HEK293T (cell line): ENCODE data around the gene SEPTIN14.
"Not testable (repeated sequence)": the region's sequence is repeated elsewhere in the genome, so short reads cannot be mapped to it uniquely, and the experiment has no call there.

Source experiments
- CTBP1 ChIP-seq: fragments of 450-650 bp; IDR thresholded peaks from 2 replicates; pipeline ENCODE4 v1.6.1; 2016; ENCODE audit warnings: borderline replicate concordance
- FOXA1 ChIP-seq: fragments of 450-650 bp; IDR thresholded peaks from 2 replicates; pipeline ENCODE4 v1.6.1; 2016; ENCODE audit warnings: mild to moderate bottlenecking
- FOXM1 ChIP-seq: fragments of 450-650 bp; IDR thresholded peaks from 2 replicates; pipeline ENCODE4 v1.6.1; 2017; ENCODE audit warnings: mild to moderate bottlenecking, borderline replicate concordance
- LEF1 ChIP-seq: fragments of 450-650 bp; IDR thresholded peaks from 2 replicates; pipeline ENCODE4 v1.6.1; 2017; ENCODE audit warnings: mild to moderate bottlenecking, borderline replicate concordance
- SUZ12 ChIP-seq: fragments of 450-650 bp; IDR thresholded peaks from 2 replicates; pipeline ENCODE4 v1.6.1; 2016; ENCODE audit warnings: mild to moderate bottlenecking
- TARDBP ChIP-seq: fragments of 450-650 bp; IDR thresholded peaks from 2 replicates; pipeline ENCODE4 v1.6.1; 2016
- ZNF384 ChIP-seq: fragments of 450-650 bp; IDR thresholded peaks from 2 replicates; pipeline ENCODE4 v1.6.1; 2016

DNA sequence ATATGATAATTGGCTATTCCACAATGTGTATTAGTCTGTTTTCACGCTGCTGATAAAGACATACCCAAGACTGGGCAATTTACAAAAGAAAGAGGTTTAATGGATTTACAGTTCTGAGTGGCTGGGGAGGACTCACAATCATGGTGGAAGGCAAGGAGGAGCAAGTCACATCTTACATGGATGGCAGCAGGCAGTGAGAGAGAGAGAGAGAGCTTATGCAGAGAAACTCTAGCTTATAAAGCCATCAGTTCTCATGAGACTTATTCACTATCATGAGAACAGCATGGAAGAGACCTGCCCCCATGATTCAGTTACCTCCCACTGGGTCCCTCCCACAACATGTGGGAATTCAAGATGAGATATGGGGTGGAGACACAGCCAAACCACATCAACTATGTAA lies 38.5 kb upstream of the SEPTIN14 start:
- not testable (repeated sequence) for TF ChIP-seq FOXA1, SUZ12, CTBP1, LEF1, ZNF384, TARDBP, FOXM1
